Ishikawa (cell line): ENCODE results near the gene RAB6B.

Experiments used
- FOXM1 ChIP-seq: IDR thresholded peaks from 2 replicates; pipeline ENCODE4 v1.6.1; 2012; ENCODE audit warnings: low read depth, borderline replicate concordance
- RAD21 ChIP-seq: IDR thresholded peaks from 2 replicates; pipeline ENCODE4 v1.6.1; 2012; ENCODE audit warnings: low read depth
- ZBTB7A ChIP-seq: IDR thresholded peaks from 2 replicates; pipeline ENCODE4 v1.6.1; 2012; ENCODE audit warnings: low read depth
- TF ChIP-seq, protein P1 (sequence below): IDR thresholded peaks from 2 replicates; pipeline ENCODE4 v1.6.1; 2012

- TF ChIP-seq RAD21 (no peak), FOXM1 (no peak), ZBTB7A (no peak)
- TF ChIP-seq, protein P1, sequence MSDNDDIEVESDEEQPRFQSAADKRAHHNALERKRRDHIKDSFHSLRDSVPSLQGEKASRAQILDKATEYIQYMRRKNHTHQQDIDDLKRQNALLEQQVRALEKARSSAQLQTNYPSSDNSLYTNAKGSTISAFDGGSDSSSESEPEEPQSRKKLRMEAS, result no peak
Measured at GRCh38 chr3:133799794-133800585, 95.7 kb downstream of the RAB6B start.
